OCI-LY1 (cell line): Measurements from ENCODE around the gene VWA8.

Experiments used
- H2AFZ ChIP-seq: fragments of 200-600 bp; sonication (generic), shearing (Covaris generic); 2 replicates; pipeline ENCODE4 v1.6.0; 2014; ENCODE audit warnings: antibody characterized with exemption, mild to moderate bottlenecking, low read length
- H3F3A ChIP-seq: fragments of 200-600 bp; sonication (generic), shearing (Covaris generic); 2 replicates; pipeline ENCODE4 v1.6.0; 2014; ENCODE audit warnings: mild to moderate bottlenecking, antibody characterized with exemption, low read length, moderate library complexity; ENCODE audit not compliant: insufficient read depth
- H3K27ac ChIP-seq: fragments of 200-600 bp; sonication (generic); 2 replicates; pipeline ENCODE4 v1.5.1; 2014; ENCODE audit warnings: low read length, mixed run types, mild to moderate bottlenecking, low read depth; ENCODE audit not compliant: poor library complexity, severe bottlenecking
- H3K27me3 ChIP-seq: fragments of 200-600 bp; sonication (generic); 2 replicates; pipeline ENCODE4 v1.6.0; 2014; ENCODE audit warnings: antibody characterized with exemption, mild to moderate bottlenecking, low read length, moderate library complexity; ENCODE audit not compliant: insufficient read depth
- H3K36me3 ChIP-seq: fragments of 200-600 bp; sonication (generic); 2 replicates; pipeline ENCODE4 v1.6.1; 2014; ENCODE audit warnings: mild to moderate bottlenecking, antibody characterized with exemption, low read length, moderate library complexity, mixed read lengths; ENCODE audit not compliant: insufficient read depth
- H3K4me1 ChIP-seq: fragments of 200-600 bp; sonication (generic); 2 replicates; pipeline ENCODE4 v1.5.1; 2014; ENCODE audit warnings: mild to moderate bottlenecking, low read length, moderate library complexity; ENCODE audit not compliant: insufficient read depth, severe bottlenecking
- H3K4me2 ChIP-seq: fragments of 200-600 bp; sonication (generic), shearing (Covaris generic); 2 replicates; pipeline ENCODE4 v1.6.1; 2014; ENCODE audit warnings: low read length
- H3K4me3 ChIP-seq: fragments of 200-600 bp; sonication (generic); 2 replicates; pipeline ENCODE4 v1.5.1; 2014; ENCODE audit warnings: low read length, low read depth, mild to moderate bottlenecking, mixed read lengths; ENCODE audit not compliant: poor library complexity, severe bottlenecking
- H3K79me2 ChIP-seq: fragments of 200-600 bp; shearing (Covaris generic); 2 replicates; pipeline ENCODE4 v1.6.1; 2016; ENCODE audit warnings: mixed run types, low read length, mixed read lengths; ENCODE audit not compliant: insufficient read depth
- H3K9ac ChIP-seq: fragments of 200-600 bp; sonication (generic), shearing (Covaris generic); 2 replicates; pipeline ENCODE4 v1.6.1; 2014; ENCODE audit warnings: mild to moderate bottlenecking, low read length, mixed read lengths
- H3K9me2 ChIP-seq: fragments of 200-600 bp; sonication (generic), shearing (Covaris generic); 2 replicates; pipeline ENCODE4 v1.6.1; 2014; ENCODE audit warnings: low read depth, mild to moderate bottlenecking, low read length, mixed read lengths
- H3K9me3 ChIP-seq: fragments of 200-600 bp; shearing (Covaris generic); 2 replicates; pipeline ENCODE4 v1.6.1; 2014; ENCODE audit warnings: low read length, mixed read lengths
- H4K20me1 ChIP-seq: fragments of 200-600 bp; sonication (generic), shearing (Covaris generic); 2 replicates; pipeline ENCODE4 v1.6.0; 2016; ENCODE audit warnings: mild to moderate bottlenecking, low read length; ENCODE audit not compliant: insufficient read depth
- CTCF ChIP-seq: fragments of 200-600 bp; sonication (generic), shearing (Covaris generic); IDR thresholded peaks from 2 replicates; pipeline ENCODE4 v1.5.1; 2017; ENCODE audit warnings: mild to moderate bottlenecking, antibody characterized with exemption, low read length, moderate library complexity, mixed read lengths
- EZH2 ChIP-seq: fragments of 200-600 bp; sonication (generic), shearing (Covaris generic); IDR thresholded peaks from 2 replicates; pipeline ENCODE4 v1.8.0; 2017; ENCODE audit warnings: borderline replicate concordance, mixed run types, mild to moderate bottlenecking, antibody characterized with exemption, low read length, moderate library complexity, mixed read lengths

The VWA8 gene

GRCh38 chr13:41561170-41561569, 399.7 kb downstream of the VWA8 start:
- Histone ChIP-seq H3K4me2 (no peak overlapping the region), H2AFZ (no peak overlapping the region), H3K4me3 (no peak overlapping the region), H3K9ac (no peak overlapping the region), H3K9me2 (no peaks in the 10 kb centered on the region), H3K79me2 (no peaks in the 10 kb centered on the region), H3K9me3 (no peaks in the 10 kb centered on the region), H3K27me3 (no peaks in the 10 kb centered on the region), H3F3A (no peaks in the 10 kb centered on the region), H3K4me1 (peaks cover 44% of the 10 kb centered on the region), H3K36me3 (no peaks in the 10 kb centered on the region), H4K20me1 (no peaks in the 10 kb centered on the region), H3K27ac (peak overlapping the region; percentile 63)
- no peak for TF ChIP-seq CTCF
- no peak for TF ChIP-seq EZH2

- Histone ChIP-seq H3K36me3 (no peaks in the 10 kb centered on the region), H3K9me2 (no peaks in the 10 kb centered on the region), H3K4me1 (peaks cover 52% of the 10 kb centered on the region), H3K9ac (no peak overlapping the region), H3K79me2 (no peaks in the 10 kb centered on the region), H3K4me3 (no peak overlapping the region), H2AFZ (no peak overlapping the region), H3K27me3 (no peaks in the 10 kb centered on the region), H4K20me1 (no peaks in the 10 kb centered on the region), H3F3A (no peaks in the 10 kb centered on the region), H3K9me3 (no peaks in the 10 kb centered on the region), H3K27ac (no peak overlapping the region), H3K4me2 (no peak overlapping the region)
- TF ChIP-seq CTCF = no peak
- no peak for TF ChIP-seq EZH2
These were observed 401.9 kb downstream of the VWA8 start for GRCh38 chr13:41558781-41559560.

- Histone ChIP-seq H3K27me3 (no peaks in the 10 kb centered on the region), H3K9me2 (no peaks in the 10 kb centered on the region), H3F3A (no peaks in the 10 kb centered on the region), H3K9ac (no peak overlapping the region), H3K4me1 (peaks cover 52% of the 10 kb centered on the region), H3K4me3 (no peak overlapping the region), H3K79me2 (no peaks in the 10 kb centered on the region), H3K4me2 (no peak overlapping the region), H2AFZ (no peak overlapping the region), H4K20me1 (no peaks in the 10 kb centered on the region), H3K9me3 (no peaks in the 10 kb centered on the region), H3K27ac (no peak overlapping the region), H3K36me3 (no peaks in the 10 kb centered on the region)
- TF ChIP-seq CTCF (no peak), EZH2 (no peak)
These were observed 403.2 kb downstream of the VWA8 start for GRCh38 chr13:41557719-41558118.
